HG03103 (cell line): Measurements from ENCODE around the gene CTLA4.

ENCODE experiments used
- ATAC-seq: cut with Tn5 transposase; IDR thresholded peaks from one replicate; pipeline ENCODE4 v1.9.1; 2021; ENCODE audit warnings: low read depth; ENCODE audit not compliant: unreplicated experiment

CTLA4 gene

DNA sequence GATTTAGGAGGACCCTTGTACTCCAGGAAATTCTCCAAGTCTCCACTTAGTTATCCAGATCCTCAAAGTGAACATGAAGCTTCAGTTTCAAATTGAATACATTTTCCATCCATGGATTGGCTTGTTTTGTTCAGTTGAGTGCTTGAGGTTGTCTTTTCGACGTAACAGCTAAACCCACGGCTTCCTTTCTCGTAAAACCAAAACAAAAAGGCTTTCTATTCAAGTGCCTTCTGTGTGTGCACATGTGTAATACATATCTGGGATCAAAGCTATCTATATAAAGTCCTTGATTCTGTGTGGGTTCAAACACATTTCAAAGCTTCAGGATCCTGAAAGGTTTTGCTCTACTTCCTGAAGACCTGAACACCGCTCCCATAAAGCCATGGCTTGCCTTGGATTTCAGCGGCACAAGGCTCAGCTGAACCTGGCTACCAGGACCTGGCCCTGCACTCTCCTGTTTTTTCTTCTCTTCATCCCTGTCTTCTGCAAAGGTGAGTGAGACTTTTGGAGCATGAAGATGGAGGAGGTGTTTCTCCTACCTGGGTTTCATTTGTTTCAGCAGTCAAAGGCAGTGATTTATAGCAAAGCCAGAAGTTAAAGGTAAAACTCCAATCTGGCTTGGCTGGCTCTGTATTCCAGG, at the start of gene CTLA4:
Gene CTLA4 (plus strand): TSS at position 211 of the 640 bp plus-strand sequence. CDS start 172 bp downstream, at position 383.
- ATAC-seq = no peak

DNA sequence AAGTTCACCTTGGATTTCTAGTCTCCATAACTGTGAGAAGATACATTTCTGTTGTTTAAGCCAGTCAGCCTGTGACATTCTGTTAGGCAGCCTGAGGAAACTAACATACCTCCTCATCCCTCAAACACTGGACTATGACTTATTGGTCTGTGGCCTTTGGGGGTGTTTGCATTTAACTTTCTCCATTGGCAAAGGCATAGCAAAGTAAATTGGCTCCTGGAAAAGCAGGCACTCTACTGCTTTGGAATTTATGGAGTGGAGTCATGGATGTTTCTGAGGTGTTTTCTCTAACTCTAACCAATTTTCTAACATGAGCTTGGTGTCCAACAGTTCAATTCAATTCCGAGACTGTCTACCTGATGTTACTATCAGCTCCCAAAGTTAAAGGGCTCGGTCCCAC, 48.9 kb upstream of the CTLA4 start:
- no peak for ATAC-seq

DNA sequence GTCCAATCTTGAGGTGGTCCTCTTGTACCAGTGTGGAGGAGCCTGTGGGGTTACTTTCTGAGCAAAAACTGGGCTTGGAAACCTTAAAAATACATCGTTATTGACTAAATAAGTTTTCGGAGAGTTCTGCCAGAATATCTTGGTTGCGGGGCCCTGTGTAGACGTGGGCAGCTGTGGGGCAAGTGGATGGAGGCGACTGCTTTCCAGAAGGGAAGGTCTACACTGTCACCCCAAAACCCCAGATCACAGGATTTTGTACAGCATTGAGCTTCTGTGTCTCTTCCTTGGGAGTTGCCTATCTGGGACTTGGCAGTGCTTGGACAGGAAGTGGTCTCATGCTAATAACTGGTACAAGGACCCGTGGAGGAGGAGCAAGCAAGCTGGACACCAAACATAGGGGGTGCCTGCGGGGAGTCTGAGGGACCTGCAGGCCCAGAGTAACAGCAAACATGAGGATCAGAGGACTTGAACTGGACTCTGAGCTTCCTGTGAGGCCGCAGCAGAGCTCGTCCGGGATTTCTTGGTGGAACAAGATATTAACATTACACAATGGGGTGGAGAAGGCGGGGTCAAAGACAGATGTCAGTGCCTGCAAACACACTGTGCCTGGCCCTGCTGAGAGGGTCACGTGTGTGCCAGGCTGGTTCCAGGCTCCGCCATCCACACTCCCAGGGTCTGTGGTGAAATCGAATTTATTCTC, 48.0 kb upstream of the CTLA4 start:
- no peak for ATAC-seq

DNA sequence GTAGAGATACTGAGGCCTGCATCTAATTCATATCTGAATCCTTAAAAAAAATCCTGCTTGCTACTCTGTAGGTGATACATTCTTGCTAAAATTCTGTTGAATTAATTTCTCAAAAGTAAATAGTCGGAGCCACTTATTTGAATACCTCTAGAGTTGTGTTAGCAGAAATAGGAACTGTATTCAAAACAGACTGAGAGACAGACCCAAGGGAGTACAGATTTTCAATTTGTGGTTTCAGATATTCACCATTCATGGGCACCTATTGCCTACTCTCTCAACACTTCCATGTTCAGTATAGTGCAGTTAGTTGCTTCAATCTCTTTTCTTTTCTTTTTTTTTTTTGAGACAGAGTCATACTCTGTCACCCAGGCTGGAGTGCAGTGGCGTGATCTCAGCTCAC, 46.6 kb upstream of the CTLA4 start:
- peak; percentile 87 for ATAC-seq

DNA sequence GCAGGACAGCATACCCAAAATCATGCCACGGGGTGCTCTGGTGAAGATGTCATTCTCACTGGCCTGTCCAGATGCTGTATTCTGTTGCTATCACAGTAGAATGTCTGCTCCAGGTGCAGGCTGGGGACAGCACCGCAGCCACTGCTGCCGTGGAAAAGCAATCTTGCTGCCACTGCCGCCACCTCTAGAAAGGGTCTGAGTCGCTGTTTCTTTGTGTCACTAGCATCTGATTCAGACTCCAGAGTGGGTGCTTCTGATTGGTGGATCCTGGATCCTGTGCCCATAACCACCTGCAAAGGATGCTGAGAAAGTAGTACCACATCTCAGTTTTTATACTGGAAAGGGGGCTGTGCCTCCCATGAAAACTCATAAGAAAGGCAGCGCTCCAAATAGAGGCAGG, 45.3 kb upstream of the CTLA4 start:
- no peak for ATAC-seq

DNA sequence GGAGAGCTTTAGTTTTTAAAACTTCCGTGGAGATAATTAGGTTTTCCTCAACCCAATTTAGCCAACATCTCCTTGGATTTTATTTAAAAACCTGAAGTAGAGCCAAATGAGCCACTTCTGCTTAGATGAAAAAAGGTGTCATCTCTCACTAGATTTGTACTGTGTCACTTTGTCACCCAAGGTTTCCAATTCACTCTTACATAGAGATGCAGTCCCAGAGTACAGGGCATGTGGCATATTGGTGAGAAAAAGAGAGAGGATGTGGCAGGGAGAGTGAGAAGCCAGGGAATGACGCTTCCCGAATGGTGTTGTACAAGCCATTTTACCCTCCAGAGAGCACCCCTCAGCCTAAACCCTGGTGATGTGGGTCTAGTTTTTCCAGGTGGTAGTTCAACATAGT, 44.4 kb upstream of the CTLA4 start:
- no peak for ATAC-seq

DNA sequence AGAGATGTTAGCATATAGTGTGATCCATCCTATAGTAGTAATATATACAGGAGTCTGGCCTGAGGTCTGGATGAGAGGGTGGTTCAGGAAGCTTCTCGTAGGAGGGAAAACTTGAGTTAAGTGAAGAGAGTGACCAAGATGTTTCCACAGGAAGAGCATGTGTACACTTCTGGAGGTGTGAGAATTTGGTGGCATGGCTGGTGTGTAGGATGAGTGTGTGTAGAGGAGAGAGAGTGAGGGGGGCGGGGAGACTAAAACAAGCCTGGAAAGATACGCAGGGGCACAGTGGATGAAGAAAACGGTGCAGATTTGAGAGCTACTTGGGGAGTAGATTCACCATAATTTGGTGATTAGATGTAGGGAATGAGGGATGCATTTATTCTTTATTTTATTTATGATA, 43.5 kb upstream of the CTLA4 start:
- no peak for ATAC-seq

DNA sequence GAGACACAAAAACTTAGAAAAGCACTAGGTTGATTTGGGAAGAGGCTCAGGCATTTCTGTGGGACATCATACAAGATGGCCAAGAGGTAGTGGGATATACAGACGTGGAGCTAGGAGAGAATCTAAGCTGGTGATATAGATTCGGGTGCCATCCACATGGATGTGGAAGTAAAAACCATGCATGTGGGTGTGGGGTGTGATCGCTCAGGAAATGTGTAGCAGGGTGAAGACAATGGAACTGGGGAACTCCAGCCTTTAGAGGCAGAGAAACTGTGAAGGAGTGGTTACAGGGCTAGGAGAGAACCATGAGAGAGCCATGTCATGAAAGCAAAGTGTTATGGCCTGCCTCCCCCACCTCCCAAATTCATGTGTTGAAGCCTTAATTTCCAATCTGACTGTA, 43.0 kb upstream of the CTLA4 start:
- no peak for ATAC-seq

DNA sequence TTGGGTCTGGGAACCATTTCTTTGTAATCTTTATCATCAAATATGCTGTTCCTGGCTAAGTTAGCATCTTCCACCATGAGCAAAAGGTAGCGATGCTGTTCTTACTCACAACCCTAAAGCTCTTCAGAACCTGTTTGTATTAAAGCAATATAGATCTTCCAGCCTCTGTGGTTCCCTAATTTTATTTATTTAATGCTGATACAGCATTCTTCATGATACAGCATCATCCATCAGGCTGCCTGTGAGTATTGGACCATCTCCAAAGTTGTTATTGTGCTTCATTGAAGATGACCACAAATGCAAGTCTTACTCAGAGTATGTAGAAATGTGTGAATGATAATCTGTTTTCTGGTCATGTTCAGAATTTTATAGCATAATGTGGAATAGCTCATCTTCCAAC, 40.9 kb upstream of the CTLA4 start:
- no peak for ATAC-seq

DNA sequence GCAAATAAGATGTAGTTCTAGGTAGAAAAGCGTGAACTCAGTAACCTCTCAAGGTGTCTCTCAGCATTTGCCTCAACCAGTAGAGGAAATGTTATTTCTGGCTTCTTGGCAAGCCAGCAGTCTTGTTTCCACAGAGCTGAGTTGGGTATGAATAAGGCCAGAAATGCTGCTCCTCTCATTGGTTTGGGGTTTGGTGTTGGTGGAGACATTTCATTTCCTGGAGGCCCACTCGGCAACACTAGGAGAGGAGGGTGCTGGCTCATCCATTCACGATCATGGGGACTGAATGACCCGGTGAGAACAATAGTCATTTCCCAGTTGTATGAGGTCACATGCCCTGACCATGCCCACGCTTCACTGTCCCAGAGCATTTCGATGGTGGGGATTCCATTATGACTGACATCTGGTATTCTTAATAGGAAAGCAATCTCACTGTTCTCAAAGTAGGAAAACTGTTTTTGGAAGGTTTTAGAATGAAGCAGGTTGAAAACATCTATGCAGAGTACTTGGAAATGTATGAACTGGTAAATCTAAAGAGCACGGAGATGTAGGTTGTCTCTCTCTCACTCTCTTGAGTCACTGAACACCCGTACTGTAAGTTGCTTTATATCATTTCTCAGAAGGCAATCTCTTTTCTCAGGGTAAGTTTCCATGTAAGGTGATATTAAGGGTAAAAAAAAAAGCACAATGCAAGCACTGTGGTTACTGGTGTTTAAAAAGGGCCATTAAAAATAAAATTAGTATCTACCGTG, 37.1 kb upstream of the CTLA4 start:
- ATAC-seq = no peak

DNA sequence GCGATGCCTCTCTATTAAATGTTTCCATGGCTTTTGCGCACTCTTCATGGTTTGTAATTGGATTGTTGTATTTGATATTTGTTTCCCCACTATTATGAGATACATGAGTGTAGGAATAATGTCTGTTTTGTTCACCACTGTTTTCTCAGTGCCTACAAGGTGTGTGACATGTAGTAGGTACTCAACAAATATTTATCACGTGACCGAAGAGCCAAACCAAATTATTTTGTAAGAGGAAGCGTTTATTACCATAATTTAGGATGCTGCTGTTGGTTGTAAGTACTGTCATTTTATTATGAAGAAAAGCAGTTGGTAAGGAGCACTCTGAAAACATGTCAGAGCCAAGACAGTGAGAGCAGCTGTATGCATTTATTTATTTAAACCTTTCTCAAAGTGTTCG, 32.2 kb upstream of the CTLA4 start:
- no peak for ATAC-seq

DNA sequence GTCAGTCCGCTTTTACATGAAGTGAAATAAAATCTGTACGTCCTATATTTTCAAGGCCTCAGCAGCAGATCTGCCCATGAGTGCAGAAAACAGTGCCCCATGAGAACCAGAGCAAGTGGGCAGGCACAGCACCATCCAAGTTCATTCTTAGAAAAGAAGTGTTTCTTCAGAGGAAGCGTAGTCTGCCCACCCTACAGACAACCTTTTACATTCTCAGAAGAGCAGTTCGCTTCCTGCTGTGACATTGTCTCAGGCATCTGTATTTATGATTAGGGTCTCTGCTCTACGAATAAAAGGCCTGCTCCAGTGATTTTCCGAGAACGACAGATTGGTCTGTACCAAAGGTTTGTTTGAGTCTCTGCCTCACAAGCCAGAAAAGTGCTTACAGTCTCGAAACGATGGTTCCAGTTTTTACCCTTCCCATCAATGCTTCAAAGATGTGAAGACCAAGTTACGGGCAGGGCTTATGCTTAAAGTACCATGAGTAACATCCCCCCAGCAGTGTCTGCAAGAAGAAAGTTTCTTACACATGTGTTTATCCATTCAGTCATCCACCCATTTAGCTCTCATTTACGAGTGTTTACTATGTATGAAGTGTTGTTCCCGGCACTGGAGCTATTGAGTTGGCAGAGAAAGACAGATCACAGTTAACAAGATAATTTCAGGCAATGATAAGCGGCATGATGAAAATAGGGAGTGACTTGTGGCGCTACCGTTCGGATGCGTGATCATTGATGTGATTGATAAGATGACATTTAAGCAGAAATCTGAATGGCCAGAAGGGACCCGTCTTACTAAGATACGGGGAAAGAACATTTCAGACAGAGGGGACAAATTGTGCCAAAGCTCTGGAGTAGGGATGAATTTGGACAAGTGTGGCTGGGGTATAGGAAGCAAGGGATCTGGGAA, 31.4 kb upstream of the CTLA4 start:
- no peak for ATAC-seq

DNA sequence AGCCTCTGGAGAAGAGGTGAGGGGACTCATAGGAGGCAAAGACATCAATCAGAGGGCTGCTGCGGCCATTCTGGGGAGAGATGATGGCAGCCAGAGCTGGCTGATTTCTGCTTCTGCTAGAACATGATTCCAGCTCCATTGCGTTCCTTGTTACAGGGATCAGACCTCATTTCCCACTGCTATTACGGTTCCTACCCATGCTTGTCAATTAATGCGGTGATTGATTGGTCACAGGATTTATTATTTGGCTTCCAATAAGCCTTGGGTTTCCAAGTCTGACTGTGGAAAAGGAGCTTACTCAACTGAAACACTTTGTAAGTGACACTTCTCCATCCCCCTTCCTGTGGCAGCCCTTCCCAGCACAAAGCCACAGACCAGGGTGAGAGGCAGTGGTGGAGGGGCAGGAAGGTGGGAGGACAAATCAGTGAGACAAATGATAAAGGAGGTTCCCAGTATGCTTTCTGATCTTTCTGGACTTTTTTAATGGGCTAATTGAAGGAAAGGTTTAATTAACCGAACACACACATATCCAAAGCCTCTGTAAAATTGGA, 26.8 kb upstream of the CTLA4 start:
- no peak for ATAC-seq

DNA sequence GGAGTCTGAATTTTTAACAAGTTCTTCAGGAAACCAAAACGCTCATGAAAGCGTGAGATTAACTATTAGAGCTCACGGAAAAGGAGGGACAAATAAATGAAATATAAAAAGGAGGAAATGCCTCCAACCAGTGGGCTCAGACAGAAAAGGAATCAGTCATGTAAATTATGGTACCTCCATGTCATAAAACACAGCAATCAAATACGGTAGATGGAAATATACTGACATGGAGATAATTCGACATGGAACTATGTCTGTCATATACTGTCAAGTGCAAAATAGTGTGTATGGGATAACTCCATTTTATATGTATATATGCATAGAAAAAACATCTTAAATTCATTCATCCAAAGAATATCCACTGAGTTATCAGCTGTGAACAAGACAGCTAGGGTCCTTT, 25.9 kb upstream of the CTLA4 start:
- ATAC-seq = no peak

DNA sequence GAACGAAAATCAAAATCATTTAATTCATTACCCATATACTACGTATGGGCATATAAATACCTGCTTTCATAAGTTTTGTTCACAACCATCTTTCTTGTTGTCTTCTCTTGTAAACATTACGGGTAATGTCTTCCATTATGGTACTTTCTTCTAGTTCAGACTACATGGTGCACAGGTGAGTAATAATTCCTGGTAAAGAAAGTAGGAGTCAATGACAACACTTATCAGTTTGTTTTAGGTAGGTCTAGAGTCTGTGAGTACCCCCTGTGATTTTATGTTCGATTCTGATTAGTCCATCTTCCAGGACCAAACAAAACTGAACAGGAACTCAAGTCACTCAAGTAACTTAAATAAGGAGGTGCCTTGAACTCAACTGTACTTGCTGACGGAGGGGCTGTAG, 25.2 kb upstream of the CTLA4 start:
- no peak for ATAC-seq

DNA sequence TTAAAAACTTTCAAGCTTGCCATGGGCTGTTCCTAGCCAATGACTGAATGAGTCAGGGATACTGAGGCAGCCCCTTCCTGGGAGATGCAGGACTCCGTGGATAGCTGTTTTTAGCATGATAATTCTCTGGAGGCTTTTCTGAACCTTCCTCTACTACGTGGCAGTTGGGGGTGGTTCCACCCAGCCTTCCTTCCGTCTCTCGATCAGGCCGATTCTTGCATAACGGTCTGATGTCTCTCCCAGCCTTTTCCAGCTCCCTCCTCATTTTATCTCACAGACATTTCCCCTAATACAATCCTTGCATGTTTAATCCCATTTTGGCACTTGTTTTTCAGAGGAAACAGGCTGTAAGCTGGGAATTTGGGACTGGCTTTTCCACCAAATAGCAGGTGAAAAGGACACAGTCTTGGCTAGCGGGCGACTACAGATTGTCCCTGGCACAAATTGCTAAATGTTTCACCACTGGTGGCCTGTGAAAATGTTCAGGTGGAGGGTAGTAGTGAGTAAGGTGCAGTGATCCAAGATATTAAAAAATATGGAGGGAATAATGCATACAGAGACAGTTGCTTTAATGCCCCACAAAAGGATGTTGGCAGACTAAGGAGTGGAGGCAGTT, 21.0 kb upstream of the CTLA4 start:
- ATAC-seq = no peak

DNA sequence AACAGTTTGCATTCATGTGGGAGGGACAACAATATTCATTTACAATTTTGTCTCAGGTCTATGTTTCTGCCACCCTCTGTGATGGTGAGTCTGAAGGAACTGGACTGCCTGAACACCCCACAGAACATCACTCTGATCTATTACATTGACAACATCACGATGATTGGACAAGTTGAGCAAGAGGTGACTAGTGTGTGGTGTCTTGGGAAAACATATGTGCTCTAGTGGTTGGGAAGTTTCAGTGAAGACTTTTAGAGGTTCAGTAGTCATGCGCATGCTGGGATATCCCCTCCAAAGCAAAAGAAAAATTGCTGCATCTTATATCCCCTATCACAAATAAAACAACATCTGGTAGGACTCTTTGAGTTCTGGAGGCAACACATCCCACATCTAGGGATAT, 18.6 kb upstream of the CTLA4 start:
- no peak for ATAC-seq

DNA sequence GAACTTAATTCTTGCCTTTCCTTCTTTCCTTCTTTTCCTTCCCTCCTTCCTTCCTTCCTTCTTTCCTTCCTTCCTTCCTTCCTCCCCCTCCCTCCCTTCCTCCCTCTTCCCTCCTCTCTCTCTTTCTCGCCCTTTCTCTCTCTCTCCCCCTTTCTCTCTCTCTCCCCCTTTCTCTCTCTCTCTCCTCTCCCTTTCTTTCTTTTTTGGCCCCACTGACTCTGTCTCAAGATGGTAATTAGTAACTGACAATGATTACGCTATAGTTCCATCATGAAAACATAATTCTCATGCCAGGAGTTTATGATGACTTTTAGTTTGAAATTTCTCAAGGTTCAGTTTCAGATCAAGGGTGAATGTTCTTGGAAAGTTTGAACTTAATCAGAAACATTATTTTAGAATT, 14.8 kb upstream of the CTLA4 start:
- no peak for ATAC-seq

DNA sequence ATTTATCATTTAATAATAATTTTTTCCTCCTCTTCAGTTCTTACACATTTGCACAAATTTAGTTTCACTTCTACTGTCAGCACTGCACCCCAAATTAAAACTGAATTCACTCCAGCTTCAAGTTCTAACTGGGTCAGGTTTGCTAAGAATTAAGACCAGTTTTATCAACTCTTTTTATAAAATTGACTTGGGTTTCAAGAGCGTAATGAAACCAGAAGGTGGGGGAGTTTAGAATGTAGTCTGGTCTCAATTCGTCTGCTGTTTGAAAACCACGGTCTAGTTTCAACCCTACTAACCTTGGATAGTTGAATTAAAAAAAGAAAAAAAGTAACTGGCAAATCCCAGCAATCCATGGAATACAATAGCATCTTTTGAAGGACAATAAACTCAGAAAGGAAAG, 14.3 kb upstream of the CTLA4 start:
- ATAC-seq = no peak

DNA sequence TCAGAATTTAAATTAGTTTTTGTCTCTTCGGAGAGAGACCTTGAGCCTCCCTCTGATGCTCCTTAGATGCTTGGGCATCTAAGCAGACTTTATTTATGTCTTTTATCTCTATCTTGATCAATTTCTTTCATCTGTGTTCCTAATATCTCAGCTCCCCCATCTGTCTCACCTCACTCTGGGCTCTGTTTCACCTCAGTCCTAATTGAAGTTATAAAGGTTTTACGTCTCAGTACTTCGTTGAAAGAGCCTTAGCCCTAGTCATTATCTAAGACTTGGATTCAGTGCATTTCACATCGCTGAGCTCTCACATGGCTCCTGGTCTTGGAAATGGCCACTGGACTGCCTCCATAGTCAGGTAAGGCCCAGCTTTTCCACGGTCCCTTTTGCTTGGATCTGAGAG, 13.8 kb upstream of the CTLA4 start:
- no peak for ATAC-seq
